H1 (cell line): ENCODE data around the gene INPP5A. TPM values are rescaled to one million over a fixed set of nuclear protein-coding genes. Genes with fewer than 3 reads are reported as not detected.

ENCODE experiments used
- CEBPB ChIP-seq: IDR thresholded peaks from 2 replicates; pipeline ENCODE4 v1.6.1; 2012; ENCODE audit warnings: low read depth, low read length
- CHD1 ChIP-seq: IDR thresholded peaks from 2 replicates; pipeline ENCODE4 v1.6.1; 2012; ENCODE audit warnings: low read depth, low read length, improper control_type of control experiment
- CREB1 ChIP-seq: IDR thresholded peaks from 2 replicates; pipeline ENCODE4 v1.6.1; 2012; ENCODE audit warnings: inconsistent platforms
- KDM1A ChIP-seq: fragments of 200-600, 300-600 bp; sonication (generic); IDR thresholded peaks from 2 replicates; pipeline ENCODE4 v1.7.1; 2016; ENCODE audit warnings: mild to moderate bottlenecking, low read length, borderline replicate concordance
- SIN3A ChIP-seq, 2 experiments: IDR thresholded peaks in 1 of 2; conservative IDR thresholded peaks in 1 of 2; 2 replicates each; pipeline ENCODE4 v1.6.1; 2011 to 2012; ENCODE audit warnings: low read length in 2 of 2, improper control_type of control experiment in 1 of 2, low read depth in 1 of 2, mild to moderate bottlenecking in 1 of 2
- TAF7 ChIP-seq: optimal IDR thresholded peaks from 2 replicates; pipeline ENCODE3; 2011; ENCODE audit warnings: low read depth, mild to moderate bottlenecking, inconsistent platforms, low read length, moderate library complexity, borderline replicate concordance
- TBP ChIP-seq: IDR thresholded peaks from 2 replicates; pipeline ENCODE4 v1.6.1; 2011; ENCODE audit warnings: low read depth, low read length, improper control_type of control experiment
- polyA plus RNA-seq, 7 experiments: library from polyadenylated mRNA; depleted of rRNA in 3 of 7; stranded (reverse) in 5 of 7; unstranded in 2 of 7; fragments of >200 nt in 5 of 7; fragments of 200-250 nt in 2 of 7; gene quantifications; 1 replicate in 5 of 7; 2 replicates in 1 of 7; 4 replicates in 1 of 7; pipeline versions ENCODE4 v1.2.1 to v1.2.3, GENCODE V29; 2011 to 2013; ENCODE audit warnings: missing spikeins in 2 of 7, mixed read lengths in 2 of 7
- total RNA-seq: library from RNA; stranded (reverse); fragmentation: NEBNext Ultra II Directional; extraction: Animal tissue kit (Norgen Biotek cat#: 25700); gene quantifications from 2 replicates; pipeline ENCODE4 v1.2.1, GENCODE V29; 2021

Gene INPP5A
- total and polyA plus RNA-seq, 2 of the 8 experiments (the other 6 are each of a cell fraction or from before 2014, with no cell fraction given) = 19.7 to 27.5 TPM

GRCh38 chr10:132532179-132532578, 5.4 kb upstream of the INPP5A start (continued):
- TF ChIP-seq SIN3A (conservative IDR thresholded peaks at IDR 0.05 in 1 of 2, IDR thresholded peaks at IDR 0.05 in 1 of 2; ENCODE audit: low read depth in 1 of 2, low read length in 2 of 2) (no peak), CREB1 (no peak), KDM1A (no peak), CEBPB (no peak), CHD1 (no peak), TAF7 (no peak), TBP (no peak)
